ENCODE results near the gene SFTA2. TPM values are rescaled to one million over a fixed set of nuclear protein-coding genes. Genes with fewer than 3 reads are reported as not detected.

Gene SFTA2
- total and polyA plus RNA-seq, 5 donors from 2014 or later: 0.25 to 0.32 TPM; not detected in 3

DNA sequence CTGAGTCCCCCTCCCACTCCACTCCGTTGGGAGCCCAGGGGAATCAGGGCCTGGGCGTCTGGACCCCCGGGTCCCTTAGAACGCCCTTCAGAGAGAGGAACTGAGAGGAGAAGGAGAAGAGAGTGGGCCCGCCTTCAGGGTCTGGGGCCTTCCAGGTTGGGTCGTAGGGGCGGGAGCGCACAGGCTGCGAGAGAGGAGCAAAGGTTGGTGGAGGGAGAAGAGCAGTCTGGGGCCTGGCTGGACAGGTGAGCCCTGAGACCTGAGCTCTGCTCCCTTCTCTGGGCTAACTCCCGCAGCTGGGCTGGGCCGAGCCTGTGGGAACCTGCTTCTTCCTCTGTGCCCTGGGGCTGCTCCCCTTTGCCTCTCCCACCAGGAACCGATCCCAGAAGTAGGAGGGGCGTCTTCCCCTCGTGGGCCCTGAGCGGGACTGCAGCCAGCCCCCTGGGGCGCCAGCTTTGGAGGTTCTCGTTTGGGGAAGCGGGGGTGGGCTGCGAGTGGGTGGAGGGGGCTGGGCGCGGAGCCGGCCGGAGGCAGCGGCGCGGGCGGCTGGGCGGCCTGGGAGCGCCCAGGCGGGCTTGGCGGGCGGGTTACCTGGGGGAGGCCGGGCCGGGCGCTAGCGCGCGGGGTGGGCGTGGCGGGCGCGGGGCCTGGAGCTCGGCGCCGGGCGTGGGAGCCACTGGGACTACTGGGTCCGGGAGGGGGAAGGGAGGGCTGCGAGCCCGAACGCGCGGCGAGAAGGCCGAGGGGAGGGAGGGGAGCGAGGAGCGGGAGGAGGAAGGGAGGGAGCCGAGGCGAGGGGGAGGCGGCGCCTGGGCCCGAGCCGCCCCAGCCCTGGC is 48.1 kb downstream of the SFTA2 start, which contains the start of gene DDR1:
Gene DDR1 (plus strand): TSS at position 835 of the 836 bp plus-strand sequence. CDS start 4,211 bp downstream, outside the sequence.
- peak within 1 kb of the TSS; percentile 14 for H3K27ac ChIP-seq (ENCODE audit: insufficient read depth, low read length, poor library complexity, severe bottlenecking)
- DNase-seq: peak in 2 of 3 donors; percentile 45 to 46
- Mint-ChIP-seq H3K4me3 (peak within 1 kb of the TSS; percentile 74 to 92 (median 87)), H3K27ac (peak within 1 kb of the TSS; percentile 86 to 95 (median 90)), H3K36me3 (no peaks in the 10 kb centered on the region), H3K27me3 (peaks cover 23% of the 10 kb centered on the region), H3K9me3 (peaks cover 0 to 2% (median 0%) of the 10 kb centered on the region in 7 donors), H3K4me1 (peaks cover 0 to 40% (median 14%) of the 10 kb centered on the region in 4 donors)
- H3K27me3 ChIP-seq (ENCODE audit: control insufficient read depth, insufficient read depth, low read length): peaks cover 5% of the 10 kb centered on the region
- no peaks in the 10 kb centered on the region for H3K9me3 ChIP-seq (ENCODE audit: control insufficient read depth in 2 of 2, low read length in 2 of 2)
- peaks cover 31% of the 10 kb centered on the region for H3K4me1 ChIP-seq (ENCODE audit: control insufficient read depth, insufficient read depth, low read length, poor library complexity, severe bottlenecking)
- H3K36me3 ChIP-seq (ENCODE audit: control insufficient read depth, insufficient read depth, low read length): no peaks in the 10 kb centered on the region
- peak within 1 kb of the TSS; percentile 48 for H3K4me3 ChIP-seq (ENCODE audit: low read depth, low read length)
- ATAC-seq (ENCODE audit: low read depth in 2 of 2): peak; percentile 55 to 57

DNA sequence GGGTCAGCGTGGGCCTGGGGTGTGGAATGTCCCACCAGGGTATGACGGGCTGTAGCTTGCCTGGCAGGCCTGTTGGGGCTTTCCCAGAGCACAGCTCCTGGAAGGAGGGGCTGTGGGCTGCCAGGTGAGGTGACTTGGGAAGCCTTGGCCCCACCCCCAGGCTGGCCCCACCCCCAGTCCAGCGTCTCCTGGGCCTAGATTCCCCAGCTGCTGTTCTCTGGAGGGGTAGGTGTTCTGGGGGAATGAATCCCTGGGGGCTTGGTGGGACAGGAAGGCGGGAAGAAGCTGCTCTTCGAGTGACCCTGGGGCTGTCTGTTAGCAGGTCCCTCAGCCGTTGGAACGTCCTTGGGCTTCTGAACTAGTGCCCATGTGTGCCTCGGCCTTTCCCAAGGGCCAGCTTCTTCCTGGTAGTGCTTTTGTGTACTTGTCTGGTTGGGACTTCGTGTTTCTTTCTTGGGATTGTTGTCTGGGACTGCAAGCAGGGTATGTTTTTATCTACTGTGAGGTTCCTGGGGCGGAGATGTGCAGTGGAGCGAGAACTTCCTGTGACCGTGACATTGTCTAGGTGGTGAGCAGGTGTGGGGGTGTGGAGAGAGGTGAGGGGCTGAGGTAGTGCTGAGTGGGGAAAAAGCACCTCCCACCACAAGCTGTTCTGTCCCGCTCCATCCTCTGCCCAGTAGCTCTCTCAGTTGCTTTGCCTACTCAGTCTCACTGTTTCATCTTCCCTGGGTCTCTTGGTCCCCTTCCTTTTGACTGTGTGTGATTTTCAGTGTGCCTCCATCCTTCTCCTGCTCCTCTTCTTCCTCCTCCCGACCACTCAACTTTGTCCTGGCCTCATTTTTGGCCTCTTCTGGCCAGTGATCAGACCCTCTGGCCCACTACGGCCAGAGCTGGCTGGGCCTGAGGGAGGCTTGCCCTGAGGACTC is 48.9 kb downstream of the SFTA2 start:
- Mint-ChIP-seq H3K4me3 (peak overlapping the region; percentile 62 to 90 (median 83)), H3K4me1 (peaks cover 0 to 43% (median 18%) of the 10 kb centered on the region in 4 donors), H3K36me3 (no peaks in the 10 kb centered on the region), H3K27ac (peak overlapping the region; percentile 67 to 90 (median 86)), H3K27me3 (peaks cover 23% of the 10 kb centered on the region), H3K9me3 (peaks cover 0 to 2% (median 0%) of the 10 kb centered on the region in 7 donors)
- Histone ChIP-seq H3K4me1 (ENCODE audit: control insufficient read depth, insufficient read depth, low read length, poor library complexity, severe bottlenecking) (peaks cover 33% of the 10 kb centered on the region), H3K27me3 (ENCODE audit: control insufficient read depth, insufficient read depth, low read length) (peaks cover 5% of the 10 kb centered on the region), H3K9me3 (ENCODE audit: control insufficient read depth in 2 of 2, low read length in 2 of 2) (no peaks in the 10 kb centered on the region), H3K4me3 (ENCODE audit: low read depth, low read length) (no peak overlapping the region), H3K27ac (ENCODE audit: insufficient read depth, low read length, poor library complexity, severe bottlenecking) (peak overlapping the region; percentile 14), H3K36me3 (ENCODE audit: control insufficient read depth, insufficient read depth, low read length) (no peaks in the 10 kb centered on the region)
- ATAC-seq (ENCODE audit: low read depth in 2 of 2) (peak in 1 of 2 donors; percentile 39), DNase-seq (peak in 1 of 3 donors; percentile 26)

DNA sequence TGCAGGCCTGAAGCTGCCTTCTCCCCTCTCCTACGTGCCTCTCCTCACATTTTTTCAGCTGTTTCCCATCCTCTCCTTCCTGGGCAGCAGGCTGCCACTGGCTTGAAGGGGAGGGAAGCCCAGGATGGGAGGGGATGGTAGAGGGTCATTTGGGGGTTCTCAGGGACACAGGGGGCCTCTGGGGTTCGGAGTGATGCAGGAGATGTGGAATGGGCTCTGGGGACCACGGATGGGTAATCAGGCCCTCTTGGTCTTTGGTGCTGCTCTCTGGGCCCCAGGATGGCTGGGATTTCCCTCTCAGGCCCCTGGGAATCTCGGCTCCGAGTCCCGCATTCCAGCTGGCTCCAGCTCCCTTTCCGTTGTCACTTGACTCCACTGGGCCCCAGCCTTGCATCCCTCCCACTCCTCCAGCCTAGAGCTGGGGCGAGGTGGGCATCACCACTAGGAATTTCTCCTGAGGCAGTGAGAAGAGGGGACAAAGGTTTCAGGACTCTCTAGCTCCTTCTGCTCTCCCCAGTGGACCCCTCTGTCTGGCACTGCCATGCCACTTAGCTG is 49.7 kb downstream of the SFTA2 start:
- peaks cover 23% of the 10 kb centered on the region for H3K27me3 Mint-ChIP-seq
- no peaks in the 10 kb centered on the region for H3K36me3 ChIP-seq (ENCODE audit: control insufficient read depth, insufficient read depth, low read length)
- ATAC-seq (ENCODE audit: low read depth in 2 of 2) (no peak), DNase-seq (no peak)
- no peak overlapping the region for H3K4me3 Mint-ChIP-seq
- H3K4me3 ChIP-seq (ENCODE audit: low read depth, low read length): no peak overlapping the region
- peaks cover 5% of the 10 kb centered on the region for H3K27me3 ChIP-seq (ENCODE audit: control insufficient read depth, insufficient read depth, low read length)
- peak overlapping the region in 2 of 3 donors; percentile 36 to 83 for H3K27ac Mint-ChIP-seq
- H3K36me3 Mint-ChIP-seq: no peaks in the 10 kb centered on the region
- H3K27ac ChIP-seq (ENCODE audit: insufficient read depth, low read length, poor library complexity, severe bottlenecking): no peak overlapping the region
- peaks cover 0 to 2% (median 0%) of the 10 kb centered on the region in 7 donors for H3K9me3 Mint-ChIP-seq
- peaks cover 0 to 49% (median 23%) of the 10 kb centered on the region in 4 donors for H3K4me1 Mint-ChIP-seq
- H3K4me1 ChIP-seq (ENCODE audit: control insufficient read depth, insufficient read depth, low read length, poor library complexity, severe bottlenecking): peaks cover 40% of the 10 kb centered on the region
- no peaks in the 10 kb centered on the region for H3K9me3 ChIP-seq (ENCODE audit: control insufficient read depth in 2 of 2, low read length in 2 of 2)

DNA sequence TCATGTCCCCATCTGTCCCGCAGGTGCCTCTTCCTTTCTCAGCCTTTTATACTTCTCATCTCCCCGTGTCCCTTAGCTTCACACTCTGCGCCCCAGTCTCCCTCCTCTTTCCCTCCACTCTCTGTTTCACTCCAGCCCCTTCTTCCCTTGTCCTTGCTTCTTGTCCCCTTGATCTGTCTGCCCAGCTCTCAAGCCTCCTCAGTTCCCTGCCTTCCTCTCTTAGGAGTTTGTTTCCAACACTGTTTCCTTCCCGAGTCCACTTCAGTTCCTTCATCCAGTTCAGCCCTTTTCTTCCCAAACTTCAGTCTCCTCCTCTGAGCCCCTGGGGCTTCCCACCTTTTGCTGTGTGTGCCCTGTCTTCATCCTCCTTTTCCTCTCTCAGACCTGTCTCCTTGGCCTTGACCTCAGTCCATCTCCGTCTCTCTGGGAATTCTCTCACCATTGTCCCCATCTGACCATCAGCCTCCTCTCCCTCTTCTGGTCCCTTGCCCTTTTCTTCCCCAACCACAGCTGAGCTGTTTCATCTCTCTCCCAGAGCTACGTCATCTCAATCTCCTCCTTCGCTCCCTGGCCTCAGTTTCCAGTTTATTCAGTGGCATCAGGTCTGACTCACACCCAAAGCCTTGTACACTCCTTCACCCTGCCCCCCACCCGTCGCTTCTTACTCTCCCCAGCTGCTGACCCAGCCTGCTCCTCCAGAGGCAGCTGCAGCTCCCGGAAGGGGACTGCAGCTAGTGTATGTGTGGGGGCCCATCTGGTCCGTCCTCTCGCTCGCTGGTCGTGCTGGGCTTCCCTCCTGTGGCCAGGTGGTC is 50.4 kb downstream of the SFTA2 start:
- Mint-ChIP-seq H3K4me3 (peak overlapping the region; percentile 31 to 90 (median 54)), H3K4me1 (peaks cover 0 to 50% (median 27%) of the 10 kb centered on the region in 4 donors), H3K36me3 (no peaks in the 10 kb centered on the region), H3K9me3 (peaks cover 0 to 2% (median 0%) of the 10 kb centered on the region in 7 donors), H3K27me3 (peaks cover 23% of the 10 kb centered on the region), H3K27ac (peak overlapping the region; percentile 36 to 94 (median 83))
- Histone ChIP-seq H3K4me1 (ENCODE audit: control insufficient read depth, insufficient read depth, low read length, poor library complexity, severe bottlenecking) (peaks cover 42% of the 10 kb centered on the region), H3K36me3 (ENCODE audit: control insufficient read depth, insufficient read depth, low read length) (no peaks in the 10 kb centered on the region), H3K27me3 (ENCODE audit: control insufficient read depth, insufficient read depth, low read length) (peaks cover 5% of the 10 kb centered on the region), H3K4me3 (ENCODE audit: low read depth, low read length) (no peak overlapping the region), H3K27ac (ENCODE audit: insufficient read depth, low read length, poor library complexity, severe bottlenecking) (no peak overlapping the region), H3K9me3 (ENCODE audit: control insufficient read depth in 2 of 2, low read length in 2 of 2) (no peaks in the 10 kb centered on the region)
- DNase-seq (no peak), ATAC-seq (ENCODE audit: low read depth in 2 of 2) (no peak)

Other genes with a start within 250 kb of the SFTA2 start
- gene PPP1R18, start 245.5 kb downstream of the SFTA2 start, total RNA-seq: 164 TPM
- gene PPP1R18, start 245.5 kb downstream of the SFTA2 start, polyA plus RNA-seq: 100 to 1,000 TPM; 110 to 159 (median 119) TPM
- gene NRM, start 241.2 kb downstream of the SFTA2 start, total RNA-seq: 9.0 TPM
- 10 to 100 TPM in 1 of 4 donors, 1 to 10 TPM in 3; 7.5 to 17.7 (median 9.2) TPM for gene NRM, start 241.2 kb downstream of the SFTA2 start, polyA plus RNA-seq
- gene MDC1, start 214.9 kb downstream of the SFTA2 start, total RNA-seq: 32.7 TPM
- 1 to 10 TPM; 1.2 to 5.0 (median 3.7) TPM for gene MDC1, start 214.9 kb downstream of the SFTA2 start, polyA plus RNA-seq
- gene TUBB, start 211.8 kb downstream of the SFTA2 start, total RNA-seq: 119 TPM
- 100 to 1,000 TPM; 125 to 158 (median 138) TPM for gene TUBB, start 211.8 kb downstream of the SFTA2 start, polyA plus RNA-seq
- gene FLOT1, start 189.5 kb downstream of the SFTA2 start, total RNA-seq: 25.3 TPM
- 10 to 100 TPM; 30.5 to 63.2 (median 48.1) TPM for gene FLOT1, start 189.5 kb downstream of the SFTA2 start, polyA plus RNA-seq
- gene IER3, start 187.6 kb downstream of the SFTA2 start, total RNA-seq: 5.1 TPM
- gene IER3, start 187.6 kb downstream of the SFTA2 start, polyA plus RNA-seq: 1 to 10 TPM in 3 of 4 donors, under 1 TPM in 1; 0.38 to 2.2 (median 1.4) TPM
- 5.0 TPM for gene DDR1, start 47.7 kb downstream of the SFTA2 start, total RNA-seq
- 1 to 10 TPM; 1.2 to 3.5 (median 1.9) TPM for gene DDR1, start 47.7 kb downstream of the SFTA2 start, polyA plus RNA-seq
- gene GTF2H4, start 24.0 kb downstream of the SFTA2 start, total RNA-seq: 15.5 TPM
- gene GTF2H4, start 24.0 kb downstream of the SFTA2 start, polyA plus RNA-seq: 1 to 10 TPM; 6.8 to 7.8 (median 7.0) TPM
- gene VARS2, start 17.9 kb downstream of the SFTA2 start, total RNA-seq: 19.8 TPM
- gene VARS2, start 17.9 kb downstream of the SFTA2 start, polyA plus RNA-seq: 10 to 100 TPM; 12.9 to 20.7 (median 15.9) TPM
- gene MUCL3, start 8.8 kb upstream of the SFTA2 start, total RNA-seq: not detected
- gene MUCL3, start 8.8 kb upstream of the SFTA2 start, polyA plus RNA-seq: not detected
- gene MUC21, start 51.5 kb upstream of the SFTA2 start, total RNA-seq: not detected
- not detected for gene MUC21, start 51.5 kb upstream of the SFTA2 start, polyA plus RNA-seq
- gene MUC22, start 78.3 kb upstream of the SFTA2 start, total RNA-seq: not detected
- not detected for gene MUC22, start 78.3 kb upstream of the SFTA2 start, polyA plus RNA-seq
- not detected for gene C6orf15, start 180.4 kb upstream of the SFTA2 start, total RNA-seq
- gene C6orf15, start 180.4 kb upstream of the SFTA2 start, polyA plus RNA-seq: not detected
- gene PSORS1C1, start 182.6 kb upstream of the SFTA2 start, total RNA-seq: not detected
- gene PSORS1C1, start 182.6 kb upstream of the SFTA2 start, polyA plus RNA-seq: not detected
- not detected for gene CDSN, start 188.3 kb upstream of the SFTA2 start, total RNA-seq
- gene CDSN, start 188.3 kb upstream of the SFTA2 start, polyA plus RNA-seq: not detected
- gene PSORS1C2, start 206.9 kb upstream of the SFTA2 start, total RNA-seq: not detected
- gene PSORS1C2, start 206.9 kb upstream of the SFTA2 start, polyA plus RNA-seq: not detected
- gene CCHCR1, start 225.6 kb upstream of the SFTA2 start, total RNA-seq: 27.2 TPM
- gene CCHCR1, start 225.6 kb upstream of the SFTA2 start, polyA plus RNA-seq: 1 to 10 TPM; 3.5 to 6.9 (median 6.2) TPM
- gene TCF19, start 226.4 kb upstream of the SFTA2 start, total RNA-seq: 10.9 TPM
- 10 to 100 TPM in 2 of 4 donors, 1 to 10 TPM in 2; 8.3 to 13.3 (median 11.2) TPM for gene TCF19, start 226.4 kb upstream of the SFTA2 start, polyA plus RNA-seq
- gene POU5F1, start 238.5 kb upstream of the SFTA2 start, total RNA-seq: not detected
- under 1 TPM in 1 of 4 donors, not detected in 3; 0.27 TPM for gene POU5F1, start 238.5 kb upstream of the SFTA2 start, polyA plus RNA-seq

Measured in CD4-positive, CD25-positive, alpha-beta regulatory T cell (primary cell).